Testis (tissue), 2 donors: ENCODE data around the gene RND1.

Experiments used
- CTCF ChIP-seq, 3 experiments: fragments of 450-650 bp in 2 of 3; fragments of 200-600 bp in 1 of 3; sonication (generic) in 1 of 3; IDR thresholded peaks; one replicate each; pipeline ENCODE4 v1.5.1; 2016 to 2019; ENCODE audit warnings: antibody characterized with exemption in 3 of 3, mild to moderate bottlenecking in 2 of 3, moderate library complexity in 1 of 3
- POLR2A ChIP-seq: fragments of 450-650 bp; IDR thresholded peaks from one replicate; pipeline ENCODE4 v1.6.1; 2017; ENCODE audit warnings: antibody characterized with exemption, mild to moderate bottlenecking, moderate library complexity

GRCh38 chr12:48827513-48828096, 38.1 kb downstream of the RND1 start:
- TF ChIP-seq POLR2A (no peak), CTCF (IDR thresholded peaks at IDR 0.05) (no peak)
